Chondrocyte (in vitro differentiated cells): ENCODE measurements around the gene TASP1. TPM values are rescaled to one million over a fixed set of nuclear protein-coding genes. Genes with fewer than 3 reads are reported as not detected.

Experiments
- DNase-seq: peaks from one replicate; pipeline ENCODE4 v3.0.0; 2021; ENCODE audit warnings: mixed read lengths, low spot score
- H3K27ac Mint-ChIP-seq: one replicate; pipeline ENCODE4 v1.8.0; 2021; ENCODE audit warnings: mild to moderate bottlenecking, moderate library complexity, mixed read lengths; ENCODE audit not compliant: unreplicated experiment
- H3K27me3 Mint-ChIP-seq: 2 replicates; pipeline ENCODE4 v1.8.0; 2021; ENCODE audit warnings: low read depth, mixed read lengths
- H3K36me3 Mint-ChIP-seq: 2 replicates; pipeline ENCODE4 v1.8.0; 2021; ENCODE audit warnings: low read depth, mixed read lengths
- H3K4me1 Mint-ChIP-seq: 2 replicates; pipeline ENCODE4 v1.8.0; 2021; ENCODE audit warnings: low read depth, mild to moderate bottlenecking, mixed read lengths
- H3K4me3 Mint-ChIP-seq: one replicate; pipeline ENCODE4 v1.8.0; 2021; ENCODE audit warnings: mild to moderate bottlenecking, moderate library complexity, mixed read lengths; ENCODE audit not compliant: unreplicated experiment
- H3K9me3 Mint-ChIP-seq: 2 replicates; pipeline ENCODE4 v1.8.0; 2021; ENCODE audit warnings: low read depth, mixed read lengths
- CTCF ChIP-seq: fragments of 200-600 bp; sonication (generic); IDR thresholded peaks from 2 replicates; pipeline ENCODE4 v1.5.0; 2021; ENCODE audit warnings: antibody characterized with exemption, mild to moderate bottlenecking, moderate library complexity
- total RNA-seq: library from RNA; stranded (reverse); gene quantifications from 3 replicates; pipeline ENCODE4 v1.2.1, GENCODE V29; 2021

The TASP1 gene
- total RNA-seq, 1 donor from 2014 or later = 9.0 TPM

GRCh38 chr20:13449868-13450434, 188.8 kb downstream of the TASP1 start:
- Mint-ChIP-seq H3K27ac (no peak overlapping the region), H3K4me1 (peaks cover 15% of the 10 kb centered on the region), H3K27me3 (no peaks in the 10 kb centered on the region)

GRCh38 chr20:13447385-13448180, 191.1 kb downstream of the TASP1 start:
- Mint-ChIP-seq H3K36me3 (no peaks in the 10 kb centered on the region), H3K9me3 (no peaks in the 10 kb centered on the region), H3K4me3 (no peak overlapping the region), H3K27me3 (no peaks in the 10 kb centered on the region), H3K27ac (no peak overlapping the region), H3K4me1 (no peaks in the 10 kb centered on the region)
- no peak for TF ChIP-seq CTCF
- DNase-seq = no peak

More at GRCh38 chr20:13449868-13450434, 188.8 kb downstream of the TASP1 start:
- DNase-seq = no peak
- peaks cover 5% of the 10 kb centered on the region for H3K36me3 Mint-ChIP-seq
- peaks cover 7% of the 10 kb centered on the region for H3K9me3 Mint-ChIP-seq
- no peak for TF ChIP-seq CTCF
- H3K4me3 Mint-ChIP-seq = no peak overlapping the region

GRCh38 chr20:13443690-13444089, 195.0 kb downstream of the TASP1 start:
- no peak overlapping the region for H3K4me3 Mint-ChIP-seq
- DNase-seq = no peak
- TF ChIP-seq CTCF = no peak
- H3K9me3 Mint-ChIP-seq = peaks cover 18% of the 10 kb centered on the region
- H3K27ac Mint-ChIP-seq = no peak overlapping the region
- H3K4me1 Mint-ChIP-seq = no peaks in the 10 kb centered on the region
- H3K36me3 Mint-ChIP-seq = peaks cover 11% of the 10 kb centered on the region
- H3K27me3 Mint-ChIP-seq = no peaks in the 10 kb centered on the region

- TF ChIP-seq CTCF = no peak
- Mint-ChIP-seq H3K27ac (no peak overlapping the region), H3K9me3 (peaks cover 18% of the 10 kb centered on the region), H3K27me3 (no peaks in the 10 kb centered on the region), H3K4me1 (no peaks in the 10 kb centered on the region), H3K4me3 (no peak overlapping the region), H3K36me3 (peaks cover 11% of the 10 kb centered on the region)
- no peak for DNase-seq
Observed at GRCh38 chr20:13442986-13443385, 195.7 kb downstream of the TASP1 start.

- H3K36me3 Mint-ChIP-seq = peaks cover 11% of the 10 kb centered on the region
- no peak overlapping the region for H3K4me3 Mint-ChIP-seq
- H3K27ac Mint-ChIP-seq = no peak overlapping the region
- H3K9me3 Mint-ChIP-seq = peaks cover 18% of the 10 kb centered on the region
- TF ChIP-seq CTCF = no peak
- H3K27me3 Mint-ChIP-seq = no peaks in the 10 kb centered on the region
- DNase-seq = no peak
- H3K4me1 Mint-ChIP-seq = no peaks in the 10 kb centered on the region
Observed at GRCh38 chr20:13441388-13441787, 197.3 kb downstream of the TASP1 start.
